ENCODE data around the gene PIGV. TPM values are rescaled to one million over a fixed set of nuclear protein-coding genes. Genes with fewer than 3 reads are reported as not detected.

Gene PIGV
- total RNA-seq, 1 experiment from 2014 or later, result 7.5 TPM

- no peak overlapping the region for H2BK20ac ChIP-seq (ENCODE audit: low read depth, low read length, poor library complexity, severe bottlenecking)
- no peak overlapping the region for H4K5ac ChIP-seq (ENCODE audit: insufficient read length, low read depth, low read length)
- H3T11ph ChIP-seq (ENCODE audit: low read length), result no peak overlapping the region
- no peak overlapping the region for H4K8ac ChIP-seq (replicated peaks; ENCODE audit: insufficient read length, low read depth, low read length)
- no peak overlapping the region for H3K14ac ChIP-seq (ENCODE audit: insufficient read depth, low read length)
- H3K9me3 ChIP-seq (ENCODE audit: control insufficient read depth, low read depth, low read length), result no peaks in the 10 kb centered on the region
- peaks cover 9 to 22% (median 19%) of the 10 kb centered on the region in 3 experiments for H3K36me3 Mint-ChIP-seq (ENCODE audit: insufficient read depth in 1 of 3, low read depth in 3 of 3)
- no peak overlapping the region for H3K9ac ChIP-seq (ENCODE audit: extremely low read depth, insufficient read length, low read length)
- no peaks in the 10 kb centered on the region for H3K79me1 ChIP-seq (ENCODE audit: insufficient read depth, low read depth, low read length, poor library complexity, severe bottlenecking)
- TF ChIP-seq CTCF (conservative IDR thresholded peaks at IDR 0.05), result no peak
- no CpG with 5 or more reads among the region's 2 CpGs for WGBS (ENCODE audit: extremely low coverage, insufficient read length, low lambda C conversion rate)
- no peaks in the 10 kb centered on the region for H3K27me3 ChIP-seq (ENCODE audit: insufficient read depth, low read length)
- H3K27me3 Mint-ChIP-seq (ENCODE audit: low read depth), result no peaks in the 10 kb centered on the region
- no peak overlapping the region for H3K4me3 Mint-ChIP-seq
- H3K4ac ChIP-seq (ENCODE audit: low read depth, low read length), result no peak overlapping the region
- H3K4me1 ChIP-seq (ENCODE audit: insufficient read depth, low read length), result peaks cover 3% of the 10 kb centered on the region; the same call in 1 of the 2 replicates
- no peak overlapping the region for H3K56ac ChIP-seq (ENCODE audit: insufficient read length, low read depth, low read length)
- peak overlapping the region in 1 of 3 experiments; percentile 27; a peak in 2 of 7 replicates for H3K27ac Mint-ChIP-seq
- H2BK12ac ChIP-seq (ENCODE audit: insufficient read length, low read depth, low read length), result no peak overlapping the region
- no peak overlapping the region for H3K4me2 ChIP-seq (ENCODE audit: insufficient read depth, insufficient read length, low read length)
- peaks cover 10% of the 10 kb centered on the region for H3K23me2 ChIP-seq (ENCODE audit: insufficient read length, low read depth, low read length, poor library complexity, severe bottlenecking)
- H2BK15ac ChIP-seq (ENCODE audit: low read depth, low read length), result no peak overlapping the region
- H2BK5ac ChIP-seq (ENCODE audit: insufficient read length, low read length), result no peak overlapping the region
- no peak overlapping the region for H4K91ac ChIP-seq (ENCODE audit: insufficient read length, low read depth, low read length)
- no peaks in the 10 kb centered on the region for H4K20me1 ChIP-seq (ENCODE audit: control insufficient read depth, insufficient read depth, insufficient read length)
- no peak overlapping the region for H2AK5ac ChIP-seq (ENCODE audit: insufficient read length, low read length)
- no peaks in the 10 kb centered on the region for H3K9me3 Mint-ChIP-seq
- DNase-seq, result no peak
- no peak overlapping the region for H3K27ac ChIP-seq (ENCODE audit: insufficient read length, low read depth, low read length)
- H3K23ac ChIP-seq (ENCODE audit: insufficient read length, low read depth, low read length), result no peak overlapping the region
- peaks cover 9 to 11% of the 10 kb centered on the region in 2 experiments for H3K4me1 Mint-ChIP-seq
- H3K18ac ChIP-seq (ENCODE audit: insufficient read length, low read depth, low read length), result no peak overlapping the region
- H2BK120ac ChIP-seq (ENCODE audit: low read depth, low read length, poor library complexity, severe bottlenecking), result no peak overlapping the region
- no peak overlapping the region for H2AFZ ChIP-seq (ENCODE audit: low read length)
- H3K79me2 ChIP-seq (ENCODE audit: insufficient read depth, low read length), result no peaks in the 10 kb centered on the region; the same call in 1 of the 2 replicates
These were observed 5.2 kb downstream of the PIGV start for GRCh38 chr1:26792924-26793323.
